ENCODE data around the gene KRTCAP2.
"Not testable (repeated sequence)": the region's sequence is repeated elsewhere in the genome, so short reads cannot be mapped to it uniquely, and the experiment has no call there.

Gene KRTCAP2

DNA sequence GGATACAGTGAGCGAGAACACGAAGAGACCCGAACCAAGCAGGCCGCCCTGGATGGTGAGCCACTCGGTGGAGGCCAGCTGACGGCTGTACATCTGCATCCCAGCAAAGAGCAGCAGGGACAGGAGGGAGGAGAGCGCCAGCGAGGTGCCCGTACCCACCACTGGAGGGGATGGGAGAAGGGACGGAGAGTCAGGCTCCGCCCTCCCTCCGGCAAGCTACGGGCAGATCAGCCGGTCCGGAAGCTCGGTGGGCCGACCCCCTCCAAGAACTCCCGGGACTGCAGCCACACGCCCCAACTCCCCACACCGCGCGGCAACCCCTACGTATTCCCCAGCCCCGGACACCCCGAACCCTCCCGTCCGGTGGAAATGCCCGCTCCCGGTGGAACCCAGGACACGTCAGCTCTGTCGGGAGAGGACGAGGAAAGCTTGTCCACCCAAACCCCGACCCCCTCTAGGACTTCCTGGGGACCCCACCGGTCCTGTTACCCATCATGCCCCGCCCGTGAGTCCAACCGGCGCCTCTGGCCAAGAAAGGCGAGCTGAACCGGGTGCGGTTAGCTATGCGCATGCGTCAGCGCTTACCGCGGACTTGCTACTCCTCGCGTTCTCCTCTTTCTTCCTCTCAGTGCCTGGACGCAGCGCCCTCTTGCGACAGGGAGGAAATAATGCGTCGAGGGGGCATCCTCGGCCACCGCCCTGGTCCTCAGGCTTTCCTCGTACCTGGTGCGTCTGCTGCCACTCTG, at the start of gene KRTCAP2:
TSS of gene KRTCAP2 (minus strand) at position 573 of the 746 bp plus-strand sequence. CDS start at position 493, 80 bp downstream.
- peak; percentile 95 for DNase-seq

DNA sequence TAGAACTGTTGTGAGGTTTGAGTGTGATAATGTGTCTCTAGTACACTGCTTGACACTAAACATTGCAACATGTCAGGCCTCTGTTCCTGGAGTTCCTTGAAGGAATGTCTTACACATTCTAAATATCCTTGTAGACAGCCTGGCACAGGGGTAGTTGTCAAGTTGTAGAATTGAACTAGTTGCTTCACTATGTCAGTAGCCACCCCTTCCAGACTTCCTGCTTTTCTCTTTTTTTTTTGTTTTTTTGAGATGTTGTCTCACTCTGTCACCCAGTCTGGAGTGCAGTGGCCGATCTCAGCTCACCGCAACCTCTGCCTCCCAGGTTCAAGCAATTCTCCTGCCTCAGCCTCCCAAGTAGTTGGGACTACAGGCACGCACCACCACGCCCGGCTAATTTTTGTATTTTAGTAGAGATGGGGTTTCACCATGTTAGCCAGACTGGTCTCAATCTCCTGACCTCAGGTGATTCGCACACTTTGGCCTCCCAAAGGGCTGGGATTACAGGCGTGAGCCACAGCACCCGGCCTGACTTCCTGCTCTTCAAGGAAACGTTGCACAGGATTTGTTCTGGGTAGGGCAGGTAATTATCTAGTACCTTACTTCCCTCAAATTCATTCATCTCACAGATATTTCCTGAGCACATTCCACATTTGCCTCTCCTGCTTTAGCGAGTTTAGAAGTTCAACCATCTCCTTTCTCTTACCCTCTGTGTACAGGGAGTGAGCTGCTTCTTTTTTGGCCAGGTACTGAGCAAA, 47.3 kb upstream of the KRTCAP2 start:
- DNase-seq, result not testable (repeated sequence)

DNA sequence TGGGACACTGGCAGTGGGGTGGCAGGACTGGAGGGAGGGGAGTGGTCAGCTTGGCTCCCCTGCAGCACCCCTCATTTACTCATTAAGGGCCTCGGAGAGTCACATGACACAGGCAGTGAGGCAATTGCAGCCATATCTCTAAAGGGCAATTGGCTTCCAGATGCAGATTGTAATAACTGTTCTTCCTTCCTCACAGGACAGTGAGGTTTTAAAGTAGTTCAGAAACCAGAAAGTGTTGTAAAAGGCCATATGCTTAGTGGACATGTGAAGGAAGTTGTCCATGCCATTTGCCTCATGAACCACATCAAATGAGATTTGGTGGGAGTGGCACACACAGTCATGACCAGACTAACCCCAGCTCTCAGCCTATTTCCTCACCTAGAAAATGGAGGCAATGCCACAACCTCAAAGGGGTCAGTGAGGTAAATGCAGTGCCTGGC, 46.5 kb upstream of the KRTCAP2 start:
- DNase-seq, result no peak

DNA sequence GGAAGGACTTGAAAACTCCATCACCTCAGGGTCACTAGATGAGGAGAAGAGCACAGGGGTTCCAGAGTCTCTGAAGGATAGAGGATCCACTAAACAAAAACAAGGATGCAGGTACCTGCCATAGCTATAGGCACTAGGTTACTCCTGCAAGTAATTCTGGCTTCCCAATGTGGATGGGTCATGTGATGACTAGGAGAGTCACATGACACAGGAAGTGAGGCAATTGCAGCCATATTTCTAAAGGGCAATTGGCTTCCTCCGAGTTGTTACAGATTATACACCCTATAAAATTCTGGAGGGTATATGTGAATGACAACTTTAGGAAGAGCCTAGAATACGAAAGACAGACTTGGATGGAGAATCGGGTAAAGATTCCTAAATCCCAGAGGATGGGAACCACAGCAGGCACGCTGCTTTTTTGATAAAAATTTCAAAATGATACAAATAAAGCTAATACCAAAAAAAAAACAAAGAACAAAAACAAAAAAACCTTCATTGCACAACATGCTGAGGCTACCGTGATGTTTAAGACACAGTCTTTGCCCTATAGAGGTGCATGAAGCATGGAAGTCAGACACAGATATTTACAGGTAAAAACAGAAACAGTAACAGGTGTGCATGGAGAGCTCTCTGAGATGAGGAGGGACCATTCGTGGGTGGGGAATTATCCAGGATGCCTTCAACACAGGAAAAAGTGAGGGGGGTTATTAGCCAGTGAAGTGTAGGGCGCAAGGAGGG, 45.9 kb upstream of the KRTCAP2 start:
- peak; percentile 21 for DNase-seq

DNA sequence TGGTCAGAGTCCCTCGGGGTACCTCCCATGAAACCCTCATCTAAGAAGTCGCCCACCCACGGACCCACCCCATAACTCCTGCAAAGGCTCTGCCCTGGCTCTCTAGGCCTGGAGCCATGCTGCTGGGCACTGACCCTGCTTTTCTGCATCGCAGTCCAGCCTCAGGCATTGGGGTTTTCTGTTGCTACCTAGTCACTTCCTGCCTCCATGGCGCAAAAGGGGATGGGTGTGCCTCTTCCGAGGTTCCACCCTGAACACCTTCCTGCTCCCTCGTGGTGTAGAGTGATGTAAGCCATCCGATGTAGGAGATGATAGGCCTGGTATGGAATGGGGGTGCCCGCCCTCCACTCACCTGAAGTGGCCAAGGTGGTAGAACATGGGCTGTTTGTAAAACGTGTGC, 41.6 kb upstream of the KRTCAP2 start:
- DNase-seq, result not testable (repeated sequence)

DNA sequence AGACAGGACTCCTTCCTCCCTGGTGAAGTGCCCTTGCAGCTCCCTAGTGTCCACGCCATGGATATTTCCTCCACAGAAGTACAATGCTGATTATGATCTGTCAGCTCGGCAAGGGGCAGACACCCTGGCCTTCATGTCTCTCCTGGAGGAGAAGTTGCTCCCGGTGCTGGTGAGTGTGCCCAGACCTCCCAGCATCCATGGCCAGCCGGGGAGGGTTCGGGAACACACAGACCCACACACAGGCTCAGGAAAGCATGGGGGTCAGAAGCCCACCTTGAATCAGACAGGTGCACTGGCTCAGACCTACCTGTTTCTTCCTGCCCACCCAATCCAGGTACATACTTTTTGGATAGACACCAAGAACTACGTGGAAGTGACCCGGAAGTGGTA, 38.9 kb upstream of the KRTCAP2 start:
- not testable (repeated sequence) for DNase-seq

DNA sequence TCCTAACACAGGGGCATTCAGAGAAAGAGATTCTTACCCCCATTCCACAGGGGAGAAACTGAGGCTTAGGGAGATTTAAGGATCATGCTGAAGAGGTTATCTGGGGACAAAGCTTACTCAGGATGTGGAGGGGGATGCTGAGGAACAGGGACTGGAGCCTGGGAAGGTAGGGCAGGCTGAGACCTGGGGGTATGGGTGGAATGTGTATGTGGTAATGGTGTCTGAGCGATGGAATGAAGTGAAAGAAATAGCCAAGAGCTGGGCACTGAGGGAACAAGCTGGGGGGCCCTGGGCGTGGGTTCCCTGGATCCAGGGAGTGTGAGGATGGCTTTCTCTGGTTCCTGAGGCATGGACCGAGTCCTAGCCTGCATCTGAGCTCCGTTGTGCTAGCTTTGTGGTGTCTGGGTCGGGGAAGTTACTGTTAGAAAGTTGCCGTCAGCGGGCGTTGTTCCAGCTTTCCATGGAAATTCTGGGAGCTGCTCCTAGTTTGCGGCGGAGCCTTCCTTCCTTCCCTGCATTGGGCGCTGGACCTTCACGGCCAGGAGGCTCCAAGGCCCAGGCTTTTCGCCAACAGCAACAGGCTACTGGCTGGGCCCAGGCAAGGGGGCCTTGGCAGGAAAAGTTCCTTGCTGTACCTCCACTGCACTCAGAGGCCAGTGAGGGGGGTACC, 38.4 kb upstream of the KRTCAP2 start:
- DNase-seq, result not testable (repeated sequence)

DNA sequence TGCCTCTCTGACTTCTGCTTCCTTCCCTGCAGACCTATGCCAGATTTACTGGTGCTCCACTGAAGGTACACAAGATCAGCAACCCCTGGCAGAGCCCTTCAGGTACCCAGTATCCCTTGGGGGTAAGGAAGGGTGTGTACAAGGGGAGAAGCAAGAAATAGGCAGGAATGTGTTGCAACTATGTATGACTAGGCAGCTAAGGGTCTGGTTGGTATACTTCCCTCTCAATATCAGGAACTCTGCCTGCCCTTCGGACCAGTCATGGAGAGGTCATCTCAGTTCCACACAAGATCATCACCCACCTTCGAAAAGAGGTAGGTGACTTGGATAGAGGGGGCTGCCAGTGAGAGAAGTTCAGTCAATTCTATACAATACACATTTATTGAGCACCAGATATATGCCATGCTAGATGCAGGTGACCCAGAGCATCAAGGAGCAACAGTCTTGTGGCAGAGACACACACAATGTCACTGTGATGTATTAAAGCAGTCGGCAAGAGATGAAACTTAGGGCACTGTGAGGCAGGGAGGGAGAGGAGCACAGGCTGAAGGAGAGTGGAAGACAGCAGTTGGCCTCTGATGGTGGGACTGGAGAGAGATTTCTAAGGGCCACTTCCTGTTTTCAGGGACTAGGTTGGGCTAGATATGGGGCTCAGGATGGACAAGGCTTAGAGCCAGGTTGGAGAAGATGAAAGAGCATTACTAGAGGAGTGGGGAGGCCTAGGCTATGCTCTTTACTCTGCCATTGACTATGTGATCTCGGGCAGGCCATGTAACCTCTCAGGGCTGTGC, 37.4 kb upstream of the KRTCAP2 start:
- DNase-seq, result no peak

DNA sequence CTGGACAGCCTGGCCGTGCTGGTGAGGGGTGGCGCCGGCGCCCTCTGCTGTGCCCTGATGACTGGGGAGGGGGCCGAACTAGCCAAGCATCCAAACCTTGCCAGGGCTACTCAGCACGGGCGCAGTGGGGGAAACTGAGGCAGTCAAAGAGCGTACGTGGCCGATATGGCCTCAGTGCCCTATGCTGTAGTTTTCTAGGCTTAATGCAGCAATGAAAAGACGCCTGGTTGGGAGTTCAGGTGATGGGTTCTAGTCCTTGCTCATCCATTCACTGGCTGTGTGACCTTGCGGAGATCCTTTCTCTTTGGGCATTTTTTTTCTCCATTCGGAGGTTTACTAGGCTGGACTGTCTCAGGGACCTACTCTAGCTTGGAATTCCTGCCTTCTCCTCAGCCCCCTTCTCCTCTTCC, 36.2 kb upstream of the KRTCAP2 start:
- DNase-seq, result no peak

DNA sequence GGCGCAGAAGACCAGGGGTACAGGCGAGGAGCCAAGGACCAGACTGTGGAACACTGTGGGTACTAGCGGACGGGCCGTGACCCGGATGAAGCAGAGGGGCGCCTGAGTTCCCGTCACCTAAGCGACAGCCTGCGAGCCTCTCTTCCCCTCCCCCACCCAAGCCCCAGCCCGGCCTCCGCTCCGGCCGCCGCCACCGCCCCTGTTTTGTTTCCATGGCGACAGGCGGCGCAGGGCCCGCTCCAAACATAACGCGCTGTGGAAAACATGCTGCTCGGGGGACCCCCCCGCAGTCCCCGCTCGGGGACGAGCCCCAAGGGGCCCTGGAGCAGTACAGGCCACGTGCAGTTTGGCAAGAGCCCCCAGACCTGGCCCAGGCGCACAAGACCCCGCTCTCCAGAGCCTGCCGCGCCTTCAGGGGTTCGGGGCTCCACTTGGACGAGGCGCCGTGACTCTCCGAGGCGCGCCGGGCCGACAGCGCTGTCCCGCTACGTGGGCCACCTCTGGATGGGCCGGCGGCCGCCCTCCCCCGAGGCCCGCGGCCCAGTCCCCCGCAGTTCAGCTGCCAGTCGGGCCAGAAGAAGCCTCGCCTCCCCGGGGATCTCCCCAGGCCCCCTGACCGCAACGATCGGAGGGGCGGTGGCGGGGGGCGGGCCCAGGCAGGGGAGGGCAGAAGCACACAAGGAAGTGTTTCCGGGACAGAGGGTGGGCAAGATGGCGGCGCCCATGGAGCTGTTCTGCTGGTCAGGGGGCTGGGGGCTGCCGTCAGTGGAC, 35.6 kb upstream of the KRTCAP2 start, which contains the start of gene MTX1:
TSS of gene MTX1 (plus strand) at position 155 of the 771 bp plus-strand sequence. CDS start at position 265, 110 bp downstream.
- DNase-seq, result peak; percentile 88

DNA sequence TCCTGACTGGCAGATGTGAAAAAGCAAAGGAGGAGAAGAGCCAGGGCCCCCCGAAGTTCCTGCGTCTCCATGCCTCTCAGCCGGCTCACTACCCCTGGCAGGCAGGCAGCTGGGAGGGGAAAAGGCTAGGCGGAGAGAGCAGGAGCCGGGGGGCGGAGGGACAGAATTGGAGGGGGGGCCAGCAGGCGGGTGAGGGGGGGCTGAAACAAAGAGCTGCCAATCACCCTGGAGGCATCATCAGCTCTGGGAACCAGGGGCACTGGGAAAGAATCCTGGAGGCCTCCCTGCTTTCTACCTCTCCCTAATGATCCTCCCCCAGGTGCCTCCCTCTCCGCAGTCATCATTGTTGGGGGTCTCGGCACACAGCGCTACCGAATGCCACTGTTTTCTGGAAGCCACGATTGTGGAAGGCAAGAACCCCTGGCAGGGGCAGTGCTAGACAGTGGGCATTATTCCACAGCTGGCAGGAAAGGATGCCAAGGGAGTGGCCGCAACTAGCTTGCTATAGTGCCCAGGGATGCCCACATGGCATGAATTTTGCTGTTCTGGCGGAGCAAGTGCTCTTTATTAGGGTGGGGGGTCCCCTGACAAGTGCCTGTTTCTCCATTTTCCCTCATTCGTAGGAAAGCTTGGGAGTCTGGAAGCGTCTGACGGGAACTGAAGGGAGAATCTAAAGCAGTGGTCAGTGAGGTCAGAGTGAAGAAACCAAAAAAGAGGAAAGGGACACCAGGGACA, 34.9 kb upstream of the KRTCAP2 start, which contains the start of gene THBS3:
TSS of gene THBS3 (minus strand) at position 92 of the 735 bp plus-strand sequence. CDS start at position 71, 21 bp downstream.
- DNase-seq, result no peak

DNA sequence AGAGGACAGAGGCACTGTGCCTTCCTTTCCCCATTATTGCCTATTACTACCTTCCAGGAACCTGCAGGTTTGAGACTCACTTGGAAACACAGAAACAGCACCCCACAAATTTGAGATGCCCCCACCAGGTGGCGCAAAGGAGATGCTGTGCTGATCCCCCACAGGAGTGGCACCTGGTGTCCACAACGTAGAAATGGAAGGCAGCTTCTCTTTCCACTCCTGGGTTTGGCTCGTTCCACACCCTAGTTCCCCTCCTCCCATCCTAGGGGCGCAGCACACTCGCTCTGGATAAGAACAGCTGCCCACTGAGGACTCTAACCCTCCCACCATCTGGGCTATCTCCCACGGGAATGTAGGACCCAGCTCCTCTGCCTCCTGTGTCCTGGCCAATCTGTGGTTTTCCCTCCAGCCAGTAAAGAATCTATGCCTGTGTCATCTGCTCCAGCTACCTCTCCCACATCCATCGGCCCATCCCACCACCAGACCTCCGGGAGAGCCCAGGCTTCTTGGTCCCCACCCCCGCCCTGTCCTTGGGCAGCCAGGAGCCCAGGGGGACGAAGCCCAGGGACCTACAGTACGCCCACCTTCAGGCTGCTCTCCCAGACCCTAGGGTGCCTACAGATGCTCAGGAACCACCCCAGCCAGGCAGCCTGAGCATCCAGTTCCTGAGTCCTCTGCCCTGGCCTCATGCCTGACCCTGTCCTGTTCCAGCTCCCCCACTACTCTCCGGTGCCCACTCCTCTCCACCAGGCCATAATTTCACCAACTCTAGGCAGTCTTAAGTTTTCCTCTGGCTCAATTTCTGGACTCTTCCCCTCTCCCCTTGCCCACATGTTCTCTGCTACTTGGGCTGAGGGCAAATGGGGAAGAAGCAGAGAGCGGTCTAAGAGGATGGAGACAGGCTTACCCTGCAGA, 34.0 kb upstream of the KRTCAP2 start:
- DNase-seq, result peak; percentile 94

DNA sequence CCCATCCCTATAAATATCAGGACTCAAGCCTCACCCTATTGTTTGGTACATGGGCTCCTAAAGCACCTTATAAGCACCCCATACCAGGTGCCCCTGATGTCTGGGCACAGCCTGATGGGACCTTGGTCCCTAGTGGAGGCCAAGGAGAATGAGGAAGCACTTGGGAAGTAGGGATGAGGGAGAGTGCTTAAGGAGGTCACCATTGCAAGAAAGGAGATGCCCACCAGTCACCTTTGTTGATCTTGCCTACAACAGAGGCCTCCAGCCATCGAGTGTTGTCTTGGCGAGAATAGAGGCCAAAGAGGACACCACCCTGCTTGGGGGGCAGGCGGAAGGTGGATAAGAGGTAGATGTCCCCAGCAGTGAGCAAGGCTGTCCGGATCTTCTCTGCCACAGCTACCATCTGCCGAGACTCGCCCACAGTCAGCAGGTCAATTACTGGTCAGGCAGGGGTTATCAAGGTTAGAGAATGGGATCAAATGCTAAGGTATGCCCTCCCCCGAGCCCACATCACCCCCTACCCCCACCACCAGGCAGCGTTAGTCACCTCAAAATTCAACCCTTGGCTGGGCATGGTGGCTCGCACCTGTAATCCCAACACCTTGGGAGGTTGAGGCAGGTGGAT, 33.0 kb upstream of the KRTCAP2 start:
- no peak for DNase-seq

DNA sequence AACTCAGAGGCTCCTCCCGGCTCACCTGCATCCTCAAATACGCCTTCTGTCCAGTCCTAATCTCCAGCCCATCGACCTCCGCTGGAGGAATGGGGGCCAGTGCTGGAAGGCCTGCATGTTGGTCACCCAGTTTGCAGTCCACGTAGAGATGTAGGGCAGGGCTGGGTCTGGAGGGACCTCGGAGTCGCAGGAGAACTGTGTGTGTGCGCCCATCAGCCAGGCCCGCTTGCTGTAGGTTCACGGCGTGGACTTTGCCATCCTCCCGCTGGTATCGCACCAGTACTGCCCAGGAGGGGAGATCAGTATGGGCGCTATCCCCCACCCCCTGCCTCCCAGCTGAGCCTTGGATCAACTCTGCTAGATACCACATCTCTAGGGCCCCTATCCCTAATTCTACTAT, 31.9 kb upstream of the KRTCAP2 start:
- DNase-seq, result no peak

DNA sequence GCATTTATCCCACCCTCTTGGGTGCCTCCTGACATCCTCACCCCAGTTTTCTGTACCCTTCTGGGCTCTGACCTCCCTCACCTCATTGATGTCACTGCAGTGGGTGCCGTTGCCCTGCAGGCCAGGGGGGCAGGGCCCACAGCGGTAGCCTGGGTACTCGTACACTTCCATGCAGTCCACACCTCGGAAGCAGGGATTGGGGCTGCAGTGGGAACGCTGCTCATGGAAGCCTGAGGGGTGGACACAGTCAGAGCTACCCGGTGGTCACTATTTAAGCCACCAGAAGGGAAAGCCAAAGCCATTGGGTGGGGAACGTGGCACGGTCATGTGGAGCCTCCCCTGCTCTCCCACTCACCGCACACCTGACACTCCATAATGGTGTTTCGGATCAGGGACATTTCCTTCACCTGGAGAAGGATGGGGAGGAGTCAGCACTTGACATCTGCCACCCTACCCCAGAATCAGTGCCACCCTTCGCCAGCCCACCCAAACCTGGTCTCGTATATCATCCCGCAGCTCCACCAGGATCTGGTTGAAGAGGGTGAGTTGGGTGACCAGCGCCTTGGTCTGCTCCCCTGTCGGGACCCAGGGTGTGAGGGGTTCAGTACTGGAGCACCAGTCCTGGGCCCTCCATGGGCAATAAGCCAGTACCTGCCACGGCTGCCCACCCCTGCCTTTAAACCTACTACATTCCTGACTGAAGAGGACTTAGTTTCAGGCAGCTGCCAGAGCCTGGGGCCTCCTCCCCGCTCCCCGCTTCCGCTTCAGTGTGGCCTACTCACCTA, 29.8 kb upstream of the KRTCAP2 start:
- DNase-seq, result no peak

DNA sequence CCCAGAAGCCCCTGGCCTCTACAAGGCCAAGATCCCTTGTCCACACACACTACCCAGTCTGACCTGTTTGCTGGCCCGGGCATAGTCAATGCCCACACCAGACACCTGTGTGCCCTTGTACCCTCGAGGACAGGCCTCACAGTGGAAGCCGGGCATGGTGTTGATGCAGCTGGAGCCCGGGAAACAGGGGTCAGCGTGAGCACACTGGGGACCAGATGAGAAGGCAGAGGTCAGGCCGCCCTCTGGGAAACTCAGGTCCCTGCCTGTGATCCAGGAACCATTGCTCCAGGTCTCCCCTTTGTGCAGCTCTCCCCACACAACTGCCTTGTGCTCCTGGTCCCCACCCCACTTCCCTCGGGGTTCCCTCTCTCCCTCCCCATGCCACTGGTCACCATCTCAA, 29.1 kb upstream of the KRTCAP2 start:
- DNase-seq, result no peak

DNA sequence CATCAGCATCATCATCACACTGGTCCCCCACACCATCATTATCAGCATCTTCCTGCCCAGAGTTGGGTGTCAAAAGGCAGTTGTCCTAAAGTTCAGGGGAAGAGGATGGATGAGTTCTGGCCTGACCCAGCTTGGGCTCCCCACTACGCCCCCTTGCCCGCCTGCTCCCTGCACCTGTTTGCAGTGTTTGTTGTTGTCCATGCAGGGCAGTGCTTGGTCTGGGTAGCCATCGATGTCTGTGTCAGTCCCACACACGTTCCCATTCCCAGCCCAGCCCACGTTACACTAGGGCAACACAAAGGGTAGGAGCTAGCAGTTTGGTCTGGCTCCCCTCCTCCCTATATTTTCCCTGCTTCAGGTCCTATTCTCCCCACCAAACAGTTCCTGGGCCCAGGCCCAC, 27.8 kb upstream of the KRTCAP2 start:
- no peak for DNase-seq

DNA sequence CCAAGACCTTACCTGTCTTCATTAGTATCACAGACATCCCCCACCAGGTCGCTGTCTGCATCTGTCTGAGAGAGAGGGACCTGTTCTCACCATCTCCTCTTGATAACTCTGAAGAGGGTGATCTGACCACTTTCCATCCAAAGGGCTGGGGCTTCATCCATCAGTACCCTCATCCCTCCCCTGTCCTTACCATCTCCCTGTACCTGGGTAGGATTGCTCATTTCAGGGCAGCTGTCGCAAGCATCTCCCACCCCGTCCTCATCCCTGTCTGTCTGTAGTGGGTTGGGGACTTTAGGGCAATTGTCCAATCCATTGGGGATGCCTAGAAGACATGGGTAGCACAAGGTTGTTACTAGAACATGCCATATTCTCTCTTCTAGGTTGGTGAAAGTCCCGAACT, 26.7 kb upstream of the KRTCAP2 start:
- no peak for DNase-seq
